HL-60/S4 treated with retinoic acid at 250 ng/mL for 4 days and 3 days (cell line): ENCODE data around the gene AQP12A.

Experiments
- in situ Hi-C: fragments of 300-500 bp; cut with MboI; formaldehyde crosslinking; loops from 2 replicates; pipeline ENCODE4 v1.7.0; 2022; ENCODE audit warnings: low sequenced_read_pairs

AQP12A gene

DNA sequence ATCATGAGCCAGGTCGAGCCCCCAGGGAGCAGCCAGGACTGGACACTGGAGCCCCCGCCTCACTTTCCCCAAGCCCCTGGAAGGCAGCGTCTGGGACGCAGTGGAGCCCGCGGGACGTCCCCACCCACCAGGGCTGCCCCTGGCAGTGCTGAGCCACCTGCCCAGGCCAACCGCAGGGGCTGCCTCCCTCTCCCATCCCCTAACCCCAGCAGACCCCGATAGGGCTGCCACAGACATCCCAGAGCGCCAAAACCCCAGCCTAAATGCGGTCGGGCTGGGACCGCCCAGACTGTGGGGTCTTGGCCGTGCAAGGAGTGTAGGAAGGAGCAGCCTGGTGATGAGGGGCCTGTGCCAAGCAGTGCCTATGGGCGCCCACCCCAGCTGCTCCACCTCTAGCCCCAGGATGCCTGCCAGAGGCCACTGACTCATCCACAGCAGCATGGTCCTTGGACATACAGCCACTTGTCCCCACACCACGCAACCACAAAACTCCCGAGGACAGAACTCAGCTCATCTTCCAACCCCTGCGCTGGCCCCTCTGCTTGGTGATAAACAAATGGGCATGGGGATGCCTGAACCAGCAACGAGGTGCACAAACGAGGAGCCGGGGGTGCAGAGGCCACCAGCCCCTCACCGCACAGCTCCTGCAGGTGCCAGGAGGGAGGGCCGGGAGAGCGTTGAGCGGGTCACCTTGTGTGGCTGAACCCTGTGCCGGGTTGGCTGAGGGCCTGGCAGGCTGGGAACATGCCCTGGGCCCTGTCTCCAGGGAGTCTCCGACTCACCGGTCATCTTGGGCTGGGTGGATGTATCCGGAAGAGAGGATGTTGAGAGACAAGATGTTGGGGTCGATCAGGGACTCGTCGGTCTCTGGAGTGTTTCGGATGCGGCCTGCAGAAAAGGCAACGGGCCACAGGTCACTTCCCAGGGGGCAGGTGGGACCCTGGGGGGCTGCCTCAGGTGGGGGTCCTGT is 44.9 kb downstream of the AQP12A start:
- in situ Hi-C loops = no loop called here

GRCh38 chr2:240737512-240737911 is 45.8 kb downstream of the AQP12A start:
- in situ Hi-C loops = no loop called here

DNA sequence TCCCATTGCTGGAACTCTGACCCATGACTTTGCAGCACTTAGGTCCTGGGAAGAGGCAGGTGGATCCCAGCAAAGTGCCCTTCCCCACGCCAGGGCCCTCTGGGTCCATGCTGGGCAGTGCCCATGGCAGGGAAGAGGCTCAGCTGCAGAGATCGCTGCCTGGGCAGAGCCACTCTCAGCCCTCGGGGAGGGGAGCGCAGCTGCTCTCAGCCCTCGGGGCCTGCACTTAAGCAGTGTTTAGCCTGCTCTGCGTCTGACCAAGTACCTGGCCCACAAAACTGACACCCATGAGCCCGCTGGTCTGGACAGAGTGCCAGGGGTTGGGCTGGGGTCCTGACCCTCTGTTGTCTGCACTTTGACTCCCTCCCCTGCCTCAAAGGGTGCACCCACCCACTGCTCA is 46.3 kb downstream of the AQP12A start:
- in situ Hi-C loops = no loop called here

DNA sequence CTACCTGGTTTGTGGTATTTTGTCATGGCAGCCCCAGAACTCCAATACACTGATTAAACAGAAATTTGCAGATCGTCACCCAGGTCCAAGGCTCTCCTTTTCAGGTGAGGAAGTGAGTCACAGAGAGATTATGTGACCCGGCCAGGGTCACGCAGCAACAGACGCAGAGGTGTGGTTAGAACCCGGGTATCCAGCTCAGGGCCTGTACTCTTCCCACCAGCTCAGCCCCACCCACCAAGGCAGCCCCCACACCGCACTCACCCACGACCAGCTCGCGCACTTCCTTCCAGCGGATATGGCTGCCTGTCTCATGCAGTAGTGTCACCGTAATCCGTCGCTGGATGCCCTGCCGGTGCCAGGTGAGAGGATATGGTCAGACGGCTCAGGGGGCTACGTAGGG is 48.1 kb downstream of the AQP12A start:
- in situ Hi-C loops = no loop called here

- in situ Hi-C loops = no loop called here
Measured at GRCh38 chr2:240741091-240741490, 49.4 kb downstream of the AQP12A start.

DNA sequence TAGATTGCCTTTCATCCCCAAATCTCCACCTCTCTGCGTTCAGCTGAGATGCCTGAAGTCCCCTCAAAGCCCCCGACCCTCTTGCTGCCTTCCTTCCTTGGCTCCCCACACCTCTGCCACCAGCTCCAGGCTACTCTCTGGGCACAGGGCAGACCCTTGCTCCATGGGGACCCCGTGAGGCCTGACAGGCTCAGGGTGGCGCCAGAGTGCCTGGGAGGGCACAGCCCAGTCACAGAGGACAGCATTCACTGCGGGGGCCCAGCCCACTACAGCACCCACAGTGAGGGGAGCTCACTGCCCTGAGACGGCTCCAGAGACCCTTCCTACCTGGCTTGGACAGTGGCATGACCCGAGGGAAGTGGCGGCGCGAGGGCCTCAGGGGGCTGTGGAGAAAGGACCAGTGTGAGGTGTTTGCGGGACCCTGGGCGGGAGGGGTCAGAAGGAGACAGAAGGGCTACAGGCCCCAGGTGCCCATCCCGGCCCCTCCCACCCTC is 51.0 kb downstream of the AQP12A start:
- in situ Hi-C loops = no loop called here

- in situ Hi-C loops = no loop called here
Measured at GRCh38 chr2:240745456-240745855, 53.8 kb downstream of the AQP12A start.

- in situ Hi-C loops = no loop called here
Measured at GRCh38 chr2:240745962-240746361, 54.3 kb downstream of the AQP12A start.

- in situ Hi-C loops = no loop called here
Measured at GRCh38 chr2:240746671-240747070, 55.0 kb downstream of the AQP12A start.

DNA sequence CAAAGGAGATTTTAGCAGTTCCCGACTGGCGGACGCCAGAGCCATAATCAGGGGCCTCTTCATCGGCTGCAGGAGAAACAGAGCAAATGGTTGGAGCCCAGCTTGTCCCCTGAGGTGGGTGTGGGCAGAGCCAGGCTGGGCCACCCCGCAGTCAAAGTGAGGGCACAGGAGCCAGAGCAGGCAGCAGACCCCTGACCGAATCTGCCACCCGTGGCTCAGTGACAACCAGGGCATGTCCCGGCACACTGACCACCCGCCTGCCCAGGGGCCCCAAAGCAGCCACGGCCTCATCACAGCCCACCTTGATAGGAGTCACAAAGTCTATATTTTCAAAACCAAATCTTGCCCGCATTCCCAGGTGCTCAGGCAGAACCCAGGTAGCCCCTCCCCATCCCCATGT is 55.6 kb downstream of the AQP12A start:
- in situ Hi-C loops = no loop called here
